GM18868 (cell line): ENCODE results near the gene RCCD1.

ENCODE experiments used
- ATAC-seq: cut with Tn5 transposase; IDR thresholded peaks from one replicate; pipeline ENCODE4 v1.9.1; 2021; ENCODE audit warnings: mild to moderate bottlenecking, moderate library complexity; ENCODE audit not compliant: unreplicated experiment

The RCCD1 gene

DNA sequence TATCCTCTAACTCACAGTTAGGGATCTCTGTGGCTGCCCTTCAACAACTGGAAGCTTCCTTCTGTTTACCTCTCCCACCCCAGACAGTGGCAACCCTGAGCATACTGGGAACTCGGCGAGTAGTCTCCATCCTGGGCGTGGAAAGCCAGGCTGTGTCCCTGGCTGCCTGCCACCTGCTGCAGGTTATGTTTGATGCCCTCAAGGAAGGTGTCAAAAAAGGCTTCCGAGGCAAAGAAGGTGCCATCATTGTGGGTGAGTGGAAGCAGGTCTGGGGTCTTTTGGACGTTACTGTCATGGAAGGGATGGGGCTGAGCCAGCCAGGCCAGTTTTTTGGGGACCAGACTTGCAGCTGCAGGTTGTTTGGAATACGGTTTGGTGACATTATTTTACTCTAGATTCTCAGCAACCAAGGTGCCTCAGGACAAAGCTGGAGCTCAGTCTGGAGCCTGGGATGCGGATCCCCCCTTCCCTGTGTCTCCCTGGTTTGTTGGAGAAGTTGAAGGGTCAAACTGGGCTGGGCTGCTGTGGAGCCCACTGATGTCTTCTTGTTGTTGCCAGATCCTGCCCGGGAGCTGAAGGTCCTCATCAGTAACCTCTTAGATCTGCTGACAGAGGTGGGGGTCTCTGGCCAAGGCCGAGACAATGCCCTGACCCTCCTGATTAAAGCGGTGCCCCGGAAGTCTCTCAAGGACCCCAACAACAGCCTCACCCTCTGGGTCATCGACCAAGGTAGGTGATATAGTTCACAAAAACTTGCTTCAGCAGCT, 12.1 kb upstream of the RCCD1 start:
- no peak for ATAC-seq

DNA sequence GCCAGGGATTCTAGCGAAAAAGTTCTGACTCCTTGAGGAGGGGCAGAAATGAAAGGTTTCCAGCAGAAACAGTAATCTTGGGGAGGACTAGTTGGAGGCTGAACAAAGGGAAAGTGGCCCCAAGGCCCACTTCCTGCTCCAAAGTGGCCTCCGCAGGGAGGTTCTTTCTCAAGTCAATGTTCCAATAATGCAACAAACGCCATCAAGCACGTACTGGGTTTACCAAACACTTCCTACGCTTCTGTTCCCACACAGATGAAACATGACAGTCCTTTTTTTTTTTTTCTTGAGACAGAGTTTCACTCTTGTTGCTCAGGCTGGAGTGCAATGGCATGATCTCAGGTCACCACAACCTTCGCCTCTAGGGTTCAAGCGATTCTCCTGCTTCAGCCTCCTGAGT, 9.6 kb upstream of the RCCD1 start:
- ATAC-seq, result no peak

DNA sequence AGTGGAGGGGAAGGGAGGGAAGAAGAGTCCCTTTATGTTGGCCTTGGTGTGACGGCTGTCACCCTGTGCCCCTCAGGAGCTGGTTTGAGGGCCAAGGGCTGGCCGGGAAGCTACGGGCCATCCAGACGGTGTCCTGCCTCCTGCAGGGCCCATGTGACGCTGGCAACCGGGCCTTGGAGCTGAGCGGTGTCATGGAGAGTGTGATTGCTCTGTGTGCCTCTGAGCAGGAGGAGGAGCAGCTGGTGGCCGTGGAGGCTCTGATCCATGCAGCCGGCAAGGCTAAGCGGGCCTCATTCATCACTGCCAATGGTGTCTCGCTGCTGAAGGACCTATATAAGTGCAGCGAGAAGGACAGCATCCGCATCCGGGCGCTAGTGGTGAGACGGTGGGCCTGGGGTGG, 8.1 kb upstream of the RCCD1 start:
- no peak for ATAC-seq

DNA sequence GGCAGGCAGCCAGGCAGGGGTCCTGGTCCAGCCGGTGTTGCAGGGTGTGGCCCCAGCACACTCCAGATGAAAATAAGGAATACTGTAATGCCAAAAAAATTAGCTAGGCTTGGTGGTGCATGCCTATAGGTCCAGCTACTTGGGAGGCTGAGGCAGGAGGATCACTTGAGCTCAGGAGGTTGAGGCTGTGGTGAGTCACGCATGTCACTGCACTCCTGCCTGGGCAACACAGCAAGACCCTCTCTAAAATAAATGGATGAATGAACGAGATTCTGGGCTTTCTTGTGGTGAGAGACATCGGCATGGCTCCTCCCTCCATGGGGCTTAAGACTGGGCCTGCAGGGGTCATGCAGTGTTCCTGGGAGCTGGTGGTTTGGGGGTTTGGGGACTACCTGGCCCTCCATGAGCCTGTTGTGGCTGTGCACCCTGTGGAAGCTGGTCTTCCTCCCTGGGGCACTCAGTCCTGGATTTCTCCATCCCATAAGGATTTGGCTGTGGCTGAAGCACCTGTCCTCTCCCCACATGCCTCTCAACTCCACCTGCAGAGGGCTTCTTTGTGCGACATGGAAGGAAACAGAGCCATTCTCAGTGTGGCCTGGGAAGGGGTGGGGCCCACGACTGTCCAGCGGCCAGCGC, 7.6 kb upstream of the RCCD1 start:
- no peak for ATAC-seq

DNA sequence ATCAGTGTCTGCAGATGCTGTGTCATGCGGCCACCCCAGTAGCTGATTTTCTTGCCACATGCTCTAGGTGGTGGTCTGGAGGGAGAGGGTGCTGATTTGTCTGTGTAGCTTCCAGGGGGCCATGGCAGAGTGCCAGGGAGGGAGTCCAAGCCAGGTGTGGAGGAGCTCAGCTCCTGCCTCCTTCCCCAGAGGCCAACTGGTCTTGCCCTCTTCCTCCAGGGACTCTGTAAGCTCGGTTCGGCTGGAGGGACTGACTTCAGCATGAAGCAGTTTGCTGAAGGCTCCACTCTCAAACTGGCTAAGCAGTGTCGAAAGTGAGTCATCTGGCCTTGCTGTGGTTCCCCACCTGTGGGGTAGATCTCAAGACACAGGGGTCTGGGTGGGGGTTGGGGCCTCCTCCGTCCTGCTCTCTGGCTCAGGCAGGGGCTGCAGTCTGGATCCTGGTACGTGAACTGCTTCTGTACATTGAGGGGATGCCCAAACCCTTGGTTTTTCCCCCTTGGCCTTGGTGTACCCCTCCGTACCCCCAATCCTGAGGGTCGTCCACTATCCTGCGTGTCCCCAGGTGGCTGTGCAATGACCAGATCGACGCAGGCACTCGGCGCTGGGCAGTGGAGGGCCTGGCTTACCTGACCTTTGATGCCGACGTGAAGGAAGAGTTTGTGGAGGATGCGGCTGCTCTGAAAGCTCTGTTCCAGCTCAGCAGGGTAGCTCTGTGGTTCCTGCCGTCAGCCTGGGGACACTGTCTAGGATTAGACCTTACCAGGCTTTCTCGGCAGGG, 6.9 kb upstream of the RCCD1 start:
- ATAC-seq, result no peak

DNA sequence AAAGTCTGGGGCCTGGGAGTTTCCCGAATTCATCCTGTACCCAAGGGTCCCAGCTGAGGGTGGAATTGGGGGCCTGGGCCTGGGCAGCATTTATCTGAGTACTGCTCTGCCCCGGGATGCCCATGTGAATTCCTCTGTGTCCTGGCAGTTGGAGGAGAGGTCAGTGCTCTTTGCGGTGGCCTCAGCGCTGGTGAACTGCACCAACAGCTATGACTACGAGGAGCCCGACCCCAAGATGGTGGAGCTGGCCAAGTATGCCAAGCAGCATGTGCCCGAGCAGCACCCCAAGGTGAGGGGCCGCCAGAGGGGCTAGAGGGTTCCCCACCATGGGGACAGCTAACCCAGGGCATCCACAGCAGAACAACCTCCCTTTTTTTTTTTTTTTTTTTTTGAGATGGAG, 6.2 kb upstream of the RCCD1 start:
- ATAC-seq, result no peak

DNA sequence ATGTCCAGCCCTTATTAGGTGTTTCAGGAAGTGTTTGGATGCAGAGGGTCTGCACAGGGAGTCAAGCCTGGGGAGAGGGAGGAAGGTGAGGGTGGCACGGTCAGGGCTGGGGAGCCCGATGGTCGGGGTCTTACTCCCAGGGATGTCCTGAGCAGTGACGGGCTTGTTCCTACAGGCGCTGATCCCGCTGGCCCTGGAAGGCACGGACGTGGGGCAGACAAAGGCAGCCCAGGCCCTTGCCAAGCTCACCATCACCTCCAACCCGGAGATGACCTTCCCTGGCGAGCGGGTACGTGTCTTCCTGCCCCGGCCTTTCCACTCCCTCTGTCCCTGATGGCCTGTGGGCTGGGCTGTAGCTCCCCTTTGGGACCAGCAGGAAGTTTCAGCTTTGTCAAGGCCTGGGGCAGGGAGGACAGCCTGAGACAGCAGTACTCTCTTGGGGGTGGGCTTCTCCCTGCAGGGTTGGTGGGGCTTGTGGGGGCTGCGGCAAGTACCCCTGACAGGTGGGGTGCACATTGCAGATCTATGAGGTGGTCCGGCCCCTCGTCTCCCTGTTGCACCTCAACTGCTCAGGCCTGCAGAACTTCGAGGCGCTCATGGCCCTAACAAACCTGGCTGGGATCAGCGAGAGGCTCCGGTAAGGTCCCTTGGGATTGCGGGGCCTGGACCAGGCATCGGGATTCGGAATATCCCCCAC, 4.6 kb upstream of the RCCD1 start:
- ATAC-seq, result no peak

DNA sequence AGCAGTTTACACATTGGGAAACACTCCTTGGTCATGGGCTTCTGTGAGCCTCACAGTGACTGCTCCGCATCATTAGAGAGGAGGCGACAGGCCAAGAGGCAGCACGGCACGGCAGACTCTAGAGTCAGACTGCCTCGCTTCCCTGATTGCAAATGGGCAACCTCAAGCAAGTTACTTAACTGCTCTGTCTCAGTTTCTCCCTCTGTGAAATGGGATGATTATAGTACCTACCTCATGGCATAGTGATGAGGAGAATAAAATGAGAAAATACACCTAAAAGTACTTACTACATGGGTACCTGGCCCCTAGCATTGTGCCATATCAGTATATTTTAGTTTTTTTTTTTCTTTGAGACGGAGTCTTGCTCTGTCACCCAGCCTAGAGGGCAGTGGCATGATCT, 4.0 kb upstream of the RCCD1 start:
- ATAC-seq, result no peak

DNA sequence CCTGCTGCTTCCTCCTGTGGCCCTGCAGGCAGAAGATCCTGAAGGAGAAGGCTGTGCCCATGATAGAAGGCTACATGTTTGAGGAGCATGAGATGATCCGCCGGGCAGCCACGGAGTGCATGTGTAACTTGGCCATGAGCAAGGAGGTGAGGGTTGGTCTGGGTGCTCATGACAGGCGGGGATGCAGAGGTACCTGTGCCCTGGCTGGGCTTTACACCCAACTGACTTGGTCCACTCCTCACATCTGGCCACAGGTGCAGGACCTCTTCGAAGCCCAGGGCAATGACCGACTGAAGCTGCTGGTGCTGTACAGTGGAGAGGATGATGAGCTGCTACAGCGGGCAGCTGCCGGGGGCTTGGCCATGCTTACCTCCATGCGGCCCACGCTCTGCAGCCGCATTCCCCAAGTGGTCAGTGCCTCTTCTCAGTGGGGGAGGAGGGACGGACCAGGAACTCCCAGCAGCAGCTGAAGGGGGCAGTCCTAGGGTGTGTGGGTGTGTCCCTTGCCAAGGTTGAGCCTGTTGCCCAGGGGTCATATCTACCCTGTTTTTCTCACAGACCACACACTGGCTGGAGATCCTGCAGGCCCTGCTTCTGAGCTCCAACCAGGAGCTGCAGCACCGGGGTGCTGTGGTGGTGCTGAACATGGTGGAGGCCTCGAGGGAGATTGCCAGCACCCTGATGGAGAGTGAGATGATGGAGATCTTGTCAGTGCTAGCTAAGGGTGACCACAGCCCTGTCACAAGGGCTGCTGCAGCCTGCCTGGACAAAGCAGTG, 1.6 kb upstream of the RCCD1 start:
- ATAC-seq, result no peak

DNA sequence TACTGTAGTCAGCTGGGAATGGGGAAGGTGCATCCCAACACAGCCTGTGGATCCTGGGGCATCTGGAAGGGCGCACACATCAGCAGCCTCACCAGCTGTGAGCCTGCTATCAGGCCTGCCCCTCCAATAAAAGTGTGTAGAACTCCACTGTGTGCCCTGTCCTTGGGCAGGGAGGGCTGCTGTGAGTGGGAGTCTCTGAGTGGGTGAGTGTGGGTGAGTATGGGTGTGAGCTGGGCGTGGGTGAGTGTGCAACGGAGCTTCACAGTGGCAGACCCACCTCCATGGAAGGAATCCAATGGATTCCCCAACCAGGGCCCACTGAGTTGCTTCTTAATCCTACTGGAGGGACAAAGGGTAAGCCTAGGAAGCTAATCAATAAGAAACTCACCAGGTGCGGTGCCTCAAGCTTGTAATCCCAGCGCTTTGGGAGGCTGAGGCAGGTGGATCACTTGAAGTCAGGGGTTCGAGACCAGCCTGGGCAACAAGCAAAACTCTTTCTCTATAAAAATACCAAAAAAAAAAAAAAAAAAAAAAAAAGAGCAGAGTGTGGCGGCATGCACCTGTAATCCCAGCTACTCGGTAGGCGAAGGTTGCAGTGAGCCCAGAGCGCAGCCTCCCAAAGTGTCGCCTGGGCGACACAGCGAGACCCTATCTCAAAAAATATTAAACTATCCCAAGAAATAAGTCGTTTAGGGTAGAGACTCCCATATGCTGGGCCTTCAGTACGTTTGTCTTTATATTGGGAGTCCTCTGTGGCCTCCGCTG, 555 bp upstream of the RCCD1 start:
- no peak for ATAC-seq

DNA sequence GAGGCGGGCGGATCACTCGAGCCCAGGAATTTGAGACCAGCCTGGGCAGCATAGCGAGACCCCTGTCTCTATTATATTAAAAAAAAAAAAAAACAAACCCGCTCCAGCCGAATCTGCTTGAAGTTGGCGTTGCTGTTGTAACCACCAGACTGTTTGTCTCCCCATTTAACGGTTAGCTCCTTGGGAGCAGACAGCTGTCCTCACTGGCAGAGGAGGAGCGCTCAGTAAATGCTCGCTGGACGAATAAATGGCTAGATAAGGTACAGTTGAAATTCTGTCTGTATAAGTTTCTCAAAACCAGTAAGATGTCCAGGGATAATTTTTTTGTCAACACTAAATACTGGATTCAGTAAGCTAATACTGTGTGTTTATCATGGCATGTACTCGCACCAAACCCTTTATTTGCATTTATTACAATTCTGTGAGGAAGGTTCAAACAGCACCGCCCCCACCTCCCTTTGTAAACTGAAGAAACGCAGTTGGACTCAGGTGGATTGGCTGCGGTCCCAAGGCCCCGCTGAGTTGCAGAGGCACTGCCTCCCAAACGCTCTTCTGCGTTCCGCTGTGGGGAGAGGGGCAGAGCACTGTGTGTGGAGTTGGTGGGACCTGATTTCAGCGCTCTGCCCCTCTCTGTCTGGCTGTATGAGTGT, 1.1 kb downstream of the RCCD1 start:
- no peak for ATAC-seq

DNA sequence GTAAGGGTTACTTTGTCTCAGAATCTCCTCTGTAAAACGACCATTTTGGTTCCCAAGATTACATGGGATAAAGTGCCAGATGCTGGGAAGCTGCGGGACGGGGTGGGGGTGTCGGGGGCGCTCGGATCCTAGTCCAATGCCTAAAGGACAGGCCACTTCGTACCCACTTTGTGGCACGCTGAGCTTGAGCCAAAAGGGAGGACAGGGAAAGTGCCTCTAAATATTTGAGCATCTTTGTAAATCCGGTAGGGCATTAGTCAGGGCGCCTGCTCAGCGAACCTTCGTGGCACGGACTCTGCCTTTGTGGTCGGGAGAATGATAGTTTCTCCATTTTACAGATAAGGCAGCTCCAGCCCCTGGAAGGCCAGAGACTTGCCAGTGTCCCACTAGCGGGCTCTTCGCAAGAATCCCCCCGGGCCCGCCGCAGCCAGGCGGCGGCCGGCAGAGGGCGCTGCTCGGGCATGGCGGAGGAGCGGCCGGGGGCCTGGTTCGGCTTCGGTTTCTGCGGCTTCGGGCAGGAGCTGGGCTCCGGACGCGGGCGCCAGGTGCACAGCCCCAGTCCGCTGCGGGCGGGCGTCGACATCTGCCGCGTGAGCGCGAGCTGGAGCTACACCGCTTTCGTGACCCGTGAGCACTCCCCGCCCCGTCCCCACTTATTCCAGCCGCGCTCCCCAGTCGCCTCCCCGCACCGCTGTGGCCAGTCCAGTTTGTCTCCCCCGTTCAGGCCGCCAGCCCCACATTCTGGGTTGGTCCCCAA, 1.8 kb downstream of the RCCD1 start:
- no peak for ATAC-seq

DNA sequence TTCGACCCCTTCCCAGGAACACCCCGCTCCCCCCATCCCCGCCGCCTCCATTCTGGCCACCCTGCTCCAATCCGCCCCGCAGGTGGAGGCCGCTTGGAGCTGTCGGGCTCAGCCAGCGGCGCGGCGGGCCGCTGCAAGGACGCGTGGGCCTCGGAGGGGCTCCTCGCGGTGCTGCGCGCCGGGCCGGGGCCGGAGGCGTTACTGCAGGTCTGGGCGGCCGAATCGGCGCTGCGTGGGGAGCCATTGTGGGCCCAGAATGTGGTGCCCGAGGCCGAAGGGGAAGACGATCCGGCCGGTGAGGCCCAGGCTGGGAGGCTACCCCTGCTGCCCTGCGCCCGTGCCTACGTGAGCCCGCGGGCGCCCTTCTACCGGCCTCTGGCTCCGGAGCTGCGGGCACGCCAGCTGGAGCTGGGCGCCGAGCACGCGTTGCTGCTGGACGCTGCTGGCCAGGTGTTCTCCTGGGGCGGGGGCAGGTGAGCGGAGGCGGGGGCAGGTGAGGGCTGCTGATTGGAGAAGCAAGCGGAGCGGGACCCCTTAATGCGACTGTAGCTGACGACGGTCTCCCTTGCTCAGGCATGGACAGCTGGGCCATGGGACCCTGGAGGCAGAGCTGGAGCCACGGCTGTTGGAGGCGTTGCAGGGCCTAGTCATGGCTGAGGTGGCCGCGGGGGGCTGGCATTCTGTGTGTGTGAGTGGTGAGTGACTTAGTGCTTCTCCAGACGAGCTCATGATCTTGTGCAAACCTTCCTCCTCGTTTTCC, 2.5 kb downstream of the RCCD1 start:
- no peak for ATAC-seq

DNA sequence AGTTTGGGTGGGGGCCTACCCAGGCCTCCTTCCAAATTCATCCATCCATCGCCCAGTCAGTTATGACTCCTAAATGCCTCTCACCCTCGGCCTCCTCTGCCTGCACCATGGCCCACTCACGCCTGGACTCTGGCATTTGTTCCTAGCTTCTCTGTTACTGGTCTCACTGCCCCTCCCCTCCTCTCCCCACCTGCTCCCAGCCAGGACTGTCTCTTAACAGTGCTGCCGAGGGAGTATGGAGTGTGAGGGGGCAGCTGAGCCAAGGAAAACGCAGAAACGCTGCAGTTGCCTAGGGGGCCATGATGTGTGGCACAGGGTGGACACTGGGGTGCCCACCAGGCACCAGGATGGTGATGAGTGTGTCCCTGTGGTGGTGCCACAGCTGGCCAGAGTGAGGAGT, 3.1 kb downstream of the RCCD1 start:
- no peak for ATAC-seq

DNA sequence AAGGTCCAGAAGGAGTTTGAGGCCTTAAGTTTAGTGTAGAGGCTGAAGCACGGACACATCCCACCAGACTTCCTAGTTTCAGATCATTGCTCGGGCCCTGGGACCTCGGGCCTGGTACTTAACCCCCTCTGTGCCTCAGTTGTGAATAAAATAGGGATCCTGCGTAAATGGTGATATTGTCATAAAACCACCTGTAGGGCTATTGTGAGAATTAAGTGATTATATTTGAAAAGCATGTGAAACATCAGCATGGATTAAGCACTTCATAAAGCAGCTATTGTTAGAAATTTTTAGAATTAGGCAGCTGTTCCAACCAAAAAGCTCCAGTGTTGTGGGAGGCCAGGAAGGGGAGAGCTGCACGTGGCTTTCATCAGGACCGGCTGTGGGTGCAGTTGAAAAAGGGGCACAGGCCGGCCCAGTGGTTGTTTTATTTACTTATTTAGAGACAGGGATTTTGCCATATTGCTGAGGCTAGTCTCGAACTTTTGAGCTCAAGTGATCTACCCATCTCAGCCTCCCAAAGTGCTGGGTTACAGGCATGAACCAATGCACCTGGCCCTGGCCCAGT, 4.4 kb downstream of the RCCD1 start:
- ATAC-seq, result no peak

DNA sequence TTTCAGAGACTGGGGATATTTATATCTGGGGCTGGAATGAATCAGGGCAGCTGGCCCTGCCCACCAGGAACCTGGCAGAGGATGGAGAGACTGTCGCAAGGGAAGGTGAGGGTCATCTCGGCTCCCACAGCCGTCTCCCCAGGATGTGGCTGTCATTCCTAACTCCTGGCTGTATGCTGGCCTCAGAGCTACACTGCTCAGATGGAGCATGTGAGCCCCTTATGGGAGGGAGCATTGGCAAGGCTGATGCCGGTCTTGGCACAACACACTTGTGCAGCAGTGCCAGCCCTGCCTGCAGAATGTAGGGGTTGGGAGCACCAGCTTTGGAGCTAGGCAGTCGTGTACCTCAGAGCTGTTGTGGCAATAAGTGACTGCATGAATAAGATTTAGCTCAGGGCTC, 5.2 kb downstream of the RCCD1 start:
- no peak for ATAC-seq

DNA sequence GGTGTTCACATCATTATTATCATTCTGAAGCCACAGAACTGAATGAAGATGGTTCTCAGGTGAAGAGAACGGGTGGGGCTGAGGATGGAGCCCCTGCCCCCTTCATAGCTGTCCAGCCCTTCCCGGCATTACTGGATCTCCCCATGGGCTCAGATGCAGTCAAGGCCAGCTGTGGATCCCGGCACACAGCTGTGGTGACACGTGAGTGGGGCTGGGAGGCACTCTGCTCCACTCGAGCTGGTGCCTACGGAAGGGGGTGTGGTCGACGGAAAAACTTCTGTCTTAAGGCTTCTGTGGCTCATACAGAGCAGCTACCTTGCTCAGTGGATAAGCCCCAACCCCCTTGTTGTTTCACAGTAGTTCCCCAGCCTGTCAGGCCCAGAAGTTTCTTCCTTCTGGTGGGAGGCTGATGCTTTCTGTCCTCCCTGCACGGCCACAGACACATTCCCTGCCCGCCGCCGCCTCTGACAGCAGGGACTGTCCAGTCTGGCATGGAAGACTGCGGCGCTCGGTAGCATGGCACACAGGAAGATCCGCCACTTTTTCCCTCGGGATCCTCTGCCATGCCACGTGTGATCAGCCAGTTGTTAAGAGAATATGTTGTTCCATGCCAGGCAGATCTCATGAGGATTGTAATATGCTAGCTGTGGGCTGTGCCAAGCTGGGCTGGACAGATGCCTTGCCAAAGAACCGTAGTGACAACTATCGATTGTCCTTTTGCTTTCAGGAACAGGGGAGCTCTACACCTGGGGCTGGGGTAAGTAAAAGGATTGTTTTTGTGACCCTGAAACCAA, 5.8 kb downstream of the RCCD1 start:
- no peak for ATAC-seq
